NCI-H2107 treated with DMSO at 0.1 percent for 48 hours (cell line): ENCODE results near the gene WWC1.
A peak's percentile ranks its signal among the peaks of the same experiment; 100 is the strongest.
"Not testable (repeated sequence)": the region's sequence is repeated elsewhere in the genome, so short reads cannot be mapped to it uniquely, and the experiment has no call there.

Experiments
- DNase-seq: peaks from one replicate; lab custom pipeline; 2025; ENCODE audit not compliant: unreplicated experiment; lab: John Stamatoyannopoulos, UW

The WWC1 gene

DNA sequence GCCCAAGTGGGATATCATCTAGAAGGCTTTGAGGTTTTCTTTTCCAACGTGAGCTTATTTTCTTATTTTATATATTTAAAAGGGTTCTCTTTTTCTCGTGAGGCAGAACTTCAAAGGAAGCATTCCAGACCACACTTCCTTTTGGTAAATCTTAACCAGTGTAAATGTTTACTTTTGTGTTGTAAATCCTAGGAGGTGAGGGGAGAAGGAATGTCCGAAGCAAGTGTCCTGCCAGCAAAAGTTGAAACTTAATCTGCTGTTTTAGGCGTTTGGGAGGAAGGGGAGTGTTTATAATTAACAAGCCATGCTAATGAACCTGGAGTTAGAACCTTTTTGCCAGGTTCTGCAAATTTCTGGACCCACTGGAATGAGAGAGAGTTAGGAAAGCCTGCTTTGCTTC is 37.9 kb downstream of the WWC1 start:
- DNase-seq, result no peak

DNA sequence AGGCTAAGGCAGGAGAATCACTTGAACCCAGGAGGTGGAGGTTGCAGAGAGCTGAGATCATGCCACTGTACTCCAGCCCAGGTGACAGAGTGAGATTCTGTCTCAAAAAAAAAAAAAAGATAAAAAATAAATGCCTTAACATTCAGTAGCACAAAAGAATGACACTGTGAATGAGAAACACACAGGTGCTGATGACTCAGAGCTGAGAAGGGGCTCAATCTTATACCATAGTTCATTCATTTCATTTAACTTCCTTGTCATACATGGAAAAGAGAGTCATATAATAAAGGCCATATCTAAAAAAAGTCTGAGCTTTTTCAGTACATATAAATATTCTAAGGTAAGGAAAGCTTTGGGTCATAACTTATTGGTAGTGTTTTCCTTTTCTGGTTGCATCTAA is 40.6 kb downstream of the WWC1 start:
- no peak for DNase-seq

DNA sequence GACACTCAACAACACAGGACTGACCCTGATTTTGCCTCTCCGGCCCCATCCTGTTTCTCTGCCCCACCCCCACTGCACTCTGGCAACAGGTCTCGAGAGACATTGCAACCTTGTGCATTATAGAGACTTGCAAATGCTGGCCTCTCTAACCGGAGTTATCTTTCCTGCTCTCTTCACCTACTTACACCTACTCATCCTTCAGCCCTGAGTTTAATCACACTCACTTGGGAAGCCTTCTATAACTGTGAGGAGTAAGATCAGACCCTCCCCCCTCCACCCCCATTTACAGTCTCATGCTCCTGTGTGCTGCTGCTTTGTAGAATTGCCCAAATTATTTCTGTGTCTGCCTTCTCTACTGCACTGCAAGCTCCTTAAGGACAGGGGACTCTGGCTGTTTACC is 42.8 kb downstream of the WWC1 start:
- no peak for DNase-seq

DNA sequence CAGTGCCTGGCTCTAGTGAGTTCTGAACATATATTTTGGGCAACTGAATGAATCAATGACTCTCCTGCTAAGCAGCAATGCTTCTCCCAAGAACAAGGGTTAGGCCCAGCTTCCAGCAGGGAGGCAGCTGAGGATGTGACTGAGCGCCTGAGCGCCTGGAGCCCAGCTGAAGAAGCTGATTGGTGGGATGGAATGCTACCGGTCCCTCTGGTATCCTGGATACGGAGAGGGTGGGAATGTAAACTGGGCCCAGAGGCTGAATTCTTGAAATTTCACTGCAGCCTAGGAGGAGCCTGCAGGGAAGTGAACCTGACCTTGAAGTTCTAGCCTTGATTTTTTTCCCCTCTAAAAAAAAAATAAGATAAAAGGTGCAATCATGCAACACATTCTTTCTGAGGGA is 43.2 kb downstream of the WWC1 start:
- DNase-seq, result no peak

DNA sequence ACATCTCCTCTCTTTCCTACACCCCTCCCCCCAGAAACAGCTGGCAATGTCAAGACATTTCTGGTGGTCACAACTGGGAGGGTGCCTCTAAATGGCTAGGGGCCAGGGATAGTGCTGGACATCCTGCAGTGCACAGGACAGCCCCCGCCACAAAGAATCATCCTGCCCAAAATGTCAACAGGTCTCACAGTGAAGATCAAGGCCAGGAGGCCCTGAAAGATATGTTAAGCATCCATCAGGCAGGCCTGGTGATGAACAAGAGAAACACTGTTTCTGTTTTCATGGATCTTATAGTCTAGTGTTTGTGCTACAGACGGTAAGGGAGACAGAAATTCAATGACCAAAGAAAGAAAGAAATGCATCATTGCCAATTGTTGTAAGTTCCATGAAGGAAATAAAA is 45.9 kb downstream of the WWC1 start:
- no peak for DNase-seq

DNA sequence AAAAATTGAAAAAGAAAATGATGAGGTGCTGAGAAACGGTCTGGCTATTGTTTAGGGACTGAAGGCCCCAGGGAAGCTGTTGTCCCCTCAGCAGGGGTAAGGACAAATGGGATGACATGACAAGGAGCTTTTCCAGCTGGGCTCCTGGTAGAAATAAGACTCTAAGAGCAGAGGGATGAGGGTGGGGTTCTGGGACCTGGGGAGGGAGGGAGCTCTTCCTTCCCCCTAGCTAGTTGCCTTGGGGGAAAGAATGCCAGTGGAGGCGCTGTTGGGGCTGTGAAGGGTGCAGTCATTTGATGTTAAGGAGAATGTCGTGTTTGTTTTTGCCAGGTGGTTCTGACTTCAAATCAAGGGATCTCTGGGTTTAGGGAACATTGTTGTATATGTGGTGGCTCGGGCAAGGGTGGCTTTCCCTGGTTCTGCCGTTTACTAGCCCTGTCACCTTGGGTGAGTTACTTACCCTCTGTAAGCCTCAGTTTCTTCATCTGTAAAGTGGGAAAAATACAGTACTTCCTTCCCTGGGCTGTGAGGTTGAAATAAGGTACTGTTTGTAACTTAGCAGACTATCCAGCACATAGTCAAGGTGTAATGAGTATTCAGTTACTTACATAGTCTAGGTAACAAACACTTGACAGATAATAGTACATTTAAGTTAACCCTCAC is 47.8 kb downstream of the WWC1 start:
- DNase-seq, result no peak

DNA sequence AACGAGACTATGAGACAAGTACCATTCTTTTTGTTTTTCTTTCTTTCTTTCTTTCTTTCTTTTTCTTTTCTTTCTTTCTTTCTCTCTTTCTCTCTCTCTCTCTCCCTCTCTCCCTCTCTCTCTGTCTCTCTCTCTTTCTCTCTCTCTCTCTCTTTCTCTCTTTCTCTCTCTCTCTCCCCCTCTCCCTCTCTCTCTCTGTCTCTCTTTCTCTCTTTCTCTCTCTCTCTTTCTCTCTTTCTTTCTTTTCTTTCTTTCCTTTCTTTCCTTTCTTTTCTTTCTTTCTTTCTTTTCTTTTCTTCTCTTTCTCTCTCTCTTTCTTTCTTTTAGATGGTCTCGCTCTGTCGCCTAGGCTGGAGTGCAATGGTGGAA is 48.3 kb downstream of the WWC1 start:
- DNase-seq, result not testable (repeated sequence)

DNA sequence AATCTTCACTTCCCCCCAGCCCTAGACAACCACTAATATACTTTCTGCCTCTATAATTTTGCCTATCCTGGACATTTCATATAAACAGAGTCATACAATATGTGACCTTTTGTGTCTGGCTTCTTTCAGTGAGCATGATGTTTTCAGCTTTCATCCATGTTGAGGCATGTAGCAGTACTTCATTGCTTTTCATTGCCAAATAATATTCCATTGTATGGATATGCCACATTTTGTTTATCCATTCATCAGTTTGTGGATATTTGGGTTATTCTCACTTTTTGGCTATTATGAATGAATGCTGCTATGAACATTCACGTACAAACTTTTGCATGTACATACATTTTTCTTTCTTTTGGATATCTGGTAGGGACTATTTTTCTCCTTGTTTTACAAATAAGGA is 49.0 kb downstream of the WWC1 start:
- no peak for DNase-seq

DNA sequence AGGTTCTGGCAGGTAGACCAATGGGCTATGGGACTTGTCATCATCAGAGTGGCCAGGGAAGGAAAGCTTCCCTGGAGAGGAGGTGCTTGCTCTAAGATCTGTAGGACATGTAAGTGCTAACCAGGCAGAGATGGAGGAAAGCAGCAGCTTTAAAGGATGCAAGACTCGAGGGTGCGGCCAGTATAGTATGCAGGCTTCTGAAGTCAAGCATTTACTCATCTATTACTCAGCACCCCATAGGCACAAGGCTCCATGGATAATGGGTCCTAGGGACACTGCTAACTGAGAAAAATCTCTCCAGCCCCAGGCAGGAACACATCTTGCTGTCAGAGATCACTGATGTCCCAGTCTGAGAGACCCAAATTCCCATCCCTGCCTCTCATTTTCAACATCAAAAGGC is 49.7 kb downstream of the WWC1 start:
- DNase-seq, result no peak

DNA sequence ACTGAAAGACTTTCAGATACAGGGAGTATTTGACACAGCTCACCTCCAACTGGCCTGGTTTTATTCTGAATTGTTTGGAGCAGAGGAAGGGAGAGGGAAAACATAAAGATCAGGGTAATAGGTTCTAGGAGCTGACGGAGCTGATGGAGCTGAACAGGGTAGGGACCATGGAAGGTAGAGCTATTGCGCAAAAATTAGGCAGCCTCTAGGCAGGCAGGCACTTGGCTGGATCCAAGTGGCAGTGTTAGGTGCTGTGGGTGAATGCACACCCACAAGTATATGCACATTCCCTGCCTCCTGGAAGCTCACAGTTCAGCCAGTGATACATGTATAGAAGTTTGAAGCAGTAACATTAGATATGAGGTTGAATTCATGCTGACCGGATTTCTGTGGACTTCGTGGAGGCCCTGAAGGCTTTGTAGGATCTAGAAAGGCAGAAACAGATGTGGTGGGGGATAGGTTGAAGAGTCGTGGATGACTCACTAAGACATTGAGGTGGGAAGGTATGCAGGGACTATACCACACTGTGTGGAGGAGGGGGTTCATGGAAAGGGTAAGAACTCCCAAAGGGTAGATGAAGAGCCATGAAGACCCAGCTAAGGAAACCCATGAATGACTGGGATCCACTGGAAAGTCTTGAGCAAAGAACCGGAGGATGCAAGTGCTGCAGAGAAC is 50.8 kb downstream of the WWC1 start:
- no peak for DNase-seq

DNA sequence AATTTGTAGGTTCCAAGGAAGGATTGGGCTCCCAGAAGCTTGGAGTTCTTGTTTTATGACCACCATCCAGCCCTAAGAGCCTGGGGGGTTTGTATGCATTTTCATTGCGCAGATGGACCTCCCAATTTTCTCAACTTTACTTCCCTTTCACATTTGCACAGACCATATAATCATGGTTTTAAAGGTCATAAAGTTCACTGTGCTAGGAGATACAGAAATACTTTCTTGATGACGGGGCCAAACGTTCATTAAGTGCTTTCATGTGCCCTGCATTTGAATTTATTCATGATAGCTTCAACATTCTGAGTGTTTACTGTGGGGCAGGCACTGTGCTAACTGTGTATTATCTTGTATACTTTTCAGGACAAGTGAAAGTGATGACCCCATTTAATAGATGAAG is 51.5 kb downstream of the WWC1 start:
- DNase-seq, result no peak

DNA sequence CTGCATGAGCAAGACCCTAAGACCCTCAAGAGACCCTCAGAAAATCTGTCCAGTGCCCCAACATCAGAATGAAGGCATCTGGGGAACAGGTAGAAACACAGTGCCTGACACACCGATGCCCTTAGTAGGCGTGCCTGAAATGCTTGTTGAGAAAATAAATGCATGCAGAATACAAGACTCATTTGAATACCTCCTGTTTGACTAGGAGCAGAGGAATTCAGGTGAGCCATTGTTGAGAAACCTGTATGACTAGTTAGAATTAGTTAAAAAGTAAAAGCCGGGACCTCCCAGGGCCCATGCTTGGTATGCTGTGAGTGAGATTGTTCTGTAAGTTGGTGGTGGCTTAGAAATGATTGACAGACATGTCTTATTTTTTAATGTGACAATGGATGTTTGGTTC is 55.0 kb downstream of the WWC1 start:
- no peak for DNase-seq

DNA sequence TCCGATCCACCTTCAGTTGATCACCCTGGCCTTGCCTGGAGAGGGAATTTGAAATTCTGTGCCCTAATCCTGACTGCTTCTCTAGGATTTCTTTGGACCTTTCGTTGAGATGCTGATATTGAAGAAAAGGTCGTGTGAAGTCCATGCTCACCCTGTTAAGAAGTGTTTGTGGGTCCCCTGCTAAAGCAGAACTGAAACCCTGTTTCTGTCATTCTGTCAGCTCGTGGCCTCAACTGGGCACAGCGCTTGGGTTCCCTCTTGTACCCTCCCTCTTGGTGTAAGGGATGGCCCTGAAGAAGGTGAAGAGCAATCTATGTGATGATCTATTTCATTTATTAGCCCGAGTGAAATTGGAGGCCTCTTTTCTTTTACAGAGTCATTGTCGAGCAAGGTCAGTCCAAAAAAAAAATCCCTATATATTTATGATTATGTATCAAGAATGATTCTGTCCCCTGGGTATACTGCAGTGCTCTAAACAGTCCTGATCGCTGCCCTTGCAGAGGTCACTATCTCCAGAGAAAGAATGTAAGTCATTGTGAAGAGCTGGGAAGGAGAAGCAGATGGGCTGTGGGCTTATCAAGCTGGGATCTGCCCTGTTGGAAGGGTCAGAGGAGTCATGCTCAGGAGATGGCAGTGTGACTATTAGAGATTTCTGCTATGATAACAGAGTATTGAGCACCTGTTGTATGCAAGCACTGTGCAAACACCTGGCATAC is 56.1 kb downstream of the WWC1 start:
- no peak for DNase-seq

DNA sequence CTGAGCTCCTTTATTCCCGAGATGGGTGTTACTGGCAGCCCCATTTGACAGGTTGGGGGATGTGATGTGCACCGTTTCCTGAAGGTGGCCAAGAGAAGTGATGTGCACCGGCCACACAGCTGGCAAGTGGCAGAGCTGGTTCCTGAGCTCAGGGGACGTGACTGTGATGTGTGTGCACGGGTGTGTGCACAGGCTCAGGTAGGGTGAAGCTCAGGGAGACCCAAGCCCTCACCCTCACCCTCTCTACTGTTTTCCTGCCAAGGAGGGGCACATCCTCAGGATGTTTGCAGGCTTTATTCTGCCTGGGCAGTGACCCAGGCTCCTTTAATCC is 56.6 kb downstream of the WWC1 start:
- no peak for DNase-seq

DNA sequence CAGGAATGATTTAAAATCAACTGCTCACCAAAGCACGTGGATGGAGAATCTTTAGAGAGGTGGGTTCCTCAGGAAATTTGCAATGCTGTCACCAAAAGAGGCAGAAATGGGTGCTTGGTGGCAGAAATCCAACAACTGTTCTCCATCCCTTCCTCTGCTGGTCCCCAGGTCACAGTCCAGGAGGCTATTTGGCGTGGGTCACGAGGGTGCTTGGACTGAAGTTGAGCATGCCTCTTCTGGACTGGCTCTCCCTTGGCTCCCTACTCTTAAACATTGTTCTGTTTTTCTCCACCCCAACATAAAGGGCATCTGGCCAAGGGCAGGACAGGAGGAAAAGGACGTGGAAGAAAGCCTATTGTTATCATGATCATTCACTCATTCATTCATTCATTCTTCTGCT is 58.9 kb downstream of the WWC1 start:
- no peak for DNase-seq

DNA sequence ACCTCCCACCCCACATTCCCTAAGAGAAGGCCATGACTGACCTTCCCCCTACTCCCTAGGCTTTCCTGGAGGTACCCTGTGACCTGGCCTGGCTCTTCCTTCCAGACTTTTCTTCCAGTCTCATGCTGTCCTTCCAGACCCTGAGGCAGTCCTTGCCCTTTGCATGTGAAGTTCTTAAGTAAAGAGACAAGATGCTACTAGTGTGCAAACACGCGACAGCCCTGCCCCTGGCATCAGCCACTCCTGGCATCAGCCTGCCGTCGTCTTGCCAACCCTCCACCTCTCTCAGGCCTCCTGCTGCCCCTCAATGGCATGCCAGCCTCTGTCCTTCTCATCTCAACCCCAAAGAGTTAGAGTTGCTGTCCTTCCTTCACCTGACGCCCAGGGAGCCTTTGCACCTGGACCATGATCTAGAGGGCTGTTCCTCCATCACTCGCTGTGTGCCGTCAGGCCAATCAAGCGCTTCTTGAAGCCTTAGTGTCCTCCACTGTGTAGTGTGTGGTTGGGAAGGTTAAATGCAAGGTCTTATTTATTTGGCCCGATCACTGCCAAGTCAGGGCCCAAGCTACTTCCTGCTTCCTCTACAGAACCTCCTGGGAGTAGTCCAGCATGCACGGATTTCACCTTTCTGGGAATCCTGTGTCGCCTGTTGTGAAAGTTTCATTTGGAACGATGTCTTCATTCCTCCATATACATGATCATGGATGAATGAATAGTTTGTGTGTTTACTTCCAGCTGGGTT is 61.9 kb downstream of the WWC1 start:
- no peak for DNase-seq

DNA sequence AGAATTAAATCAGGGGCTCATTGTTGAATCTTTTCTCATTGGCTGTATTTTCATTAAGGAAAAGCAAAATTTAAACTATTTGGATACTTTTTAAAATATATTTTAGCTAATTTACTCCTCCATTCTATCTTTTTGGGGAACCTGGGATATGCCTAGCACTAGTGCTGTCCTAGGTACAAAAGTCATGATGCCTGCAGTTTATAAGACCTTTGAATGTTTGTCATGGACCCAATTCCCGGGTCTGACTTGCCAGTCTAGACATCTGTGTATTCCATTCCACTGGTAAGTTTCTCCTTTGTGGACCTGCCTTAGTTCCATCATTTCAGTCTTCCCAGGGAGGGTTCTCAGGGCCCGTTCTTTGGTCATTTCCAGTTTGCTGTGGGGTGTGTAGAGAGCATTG is 63.0 kb downstream of the WWC1 start:
- no peak for DNase-seq

DNA sequence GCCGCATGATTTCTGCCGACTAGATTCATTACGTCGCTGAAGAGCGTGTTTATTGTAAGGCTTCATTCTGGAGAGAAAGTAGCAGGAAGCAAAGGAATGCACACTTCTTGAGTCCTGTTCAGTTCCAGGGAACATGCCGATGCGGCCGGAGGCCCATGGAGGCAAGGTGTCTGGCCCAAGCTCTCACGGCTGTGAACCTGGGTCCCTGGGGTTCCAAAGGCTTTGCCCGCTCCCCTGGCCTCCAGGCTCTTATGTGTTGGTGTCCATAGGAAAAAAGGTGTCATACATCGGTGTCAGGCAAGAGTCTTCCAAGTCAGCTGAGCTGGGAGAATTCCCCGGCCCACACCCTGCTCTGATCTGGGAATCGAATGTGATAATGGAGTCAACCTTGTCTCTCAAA is 64.7 kb downstream of the WWC1 start:
- DNase-seq, result no peak

DNA sequence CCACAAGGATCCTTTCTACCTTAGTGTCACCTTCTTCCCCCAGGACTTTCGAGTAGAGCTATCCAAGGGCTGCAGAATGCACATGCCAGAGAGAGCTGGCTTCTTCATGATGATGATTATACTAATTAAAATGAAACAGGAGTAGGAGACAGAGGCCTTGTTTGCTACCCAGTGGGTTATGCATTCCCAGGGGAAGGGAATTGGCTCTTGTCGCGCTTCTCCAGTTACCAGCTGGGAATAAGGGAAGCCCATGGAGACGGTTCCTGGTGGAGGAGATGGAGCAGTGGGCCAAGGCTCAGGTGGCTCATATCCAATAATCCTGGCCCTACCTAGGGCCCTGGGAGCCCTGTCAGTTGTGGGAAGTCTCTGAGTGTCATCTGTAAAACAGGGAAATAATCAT is 65.1 kb downstream of the WWC1 start:
- DNase-seq, result peak; percentile 62

DNA sequence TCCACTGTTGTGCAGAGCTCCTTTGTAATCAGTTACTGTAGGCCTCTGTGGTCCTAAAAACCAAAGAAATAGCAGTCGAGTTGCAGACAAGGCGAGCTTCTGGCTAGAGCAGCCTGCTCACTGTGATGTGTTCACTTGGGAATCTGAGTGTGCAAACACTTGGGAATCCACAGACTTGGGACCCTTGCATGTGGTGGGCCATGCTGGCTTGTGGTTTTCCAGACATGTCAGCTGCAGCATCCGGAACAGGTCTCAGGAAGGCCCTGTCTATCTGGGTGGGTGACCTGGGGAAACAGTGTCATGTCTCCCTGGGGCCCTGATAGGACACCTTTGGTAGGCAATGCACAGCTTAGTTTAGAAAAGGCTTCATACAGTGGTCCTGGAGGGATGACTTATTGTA is 66.4 kb downstream of the WWC1 start:
- DNase-seq, result no peak

DNA sequence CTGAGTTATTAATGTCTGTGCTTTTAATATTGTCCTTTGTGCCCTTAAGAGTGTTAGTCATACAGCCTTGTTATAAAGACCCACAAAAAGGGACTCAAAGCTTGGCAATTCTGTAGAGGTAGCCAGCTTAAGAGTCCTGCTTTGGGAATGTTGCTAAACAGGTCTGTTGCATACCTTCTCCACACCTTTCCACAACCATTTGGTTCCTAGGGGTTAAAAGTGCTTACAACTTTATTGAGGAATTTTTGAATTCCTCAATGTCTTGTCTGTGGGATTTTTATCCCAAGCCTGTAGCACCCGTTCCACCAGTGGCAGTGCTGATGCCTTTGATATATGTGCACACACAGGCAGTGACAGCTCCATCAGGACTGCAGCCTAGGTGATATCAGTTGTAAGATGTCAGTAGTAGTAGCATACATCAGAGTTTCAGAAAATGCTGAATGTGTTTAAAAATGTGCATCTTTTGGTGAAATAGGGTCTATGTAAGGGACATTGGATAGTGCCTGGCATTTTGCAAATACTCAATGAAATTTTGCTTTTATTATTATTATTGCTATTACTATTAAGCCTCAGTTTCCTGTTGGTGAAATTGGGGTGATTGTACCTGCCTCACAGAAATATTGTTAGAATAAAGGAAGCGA is 68.5 kb downstream of the WWC1 start:
- no peak for DNase-seq
